Caki2 (cell line): ENCODE results near the gene VARS2. TPM values are rescaled to one million over a fixed set of nuclear protein-coding genes. Genes with fewer than 3 reads are reported as not detected.
"Not testable (repeated sequence)": the region's sequence is repeated elsewhere in the genome, so short reads cannot be mapped to it uniquely, and the experiment has no call there.

Source experiments
- DNase-seq: peaks from one replicate; pipeline ENCODE4 v3.0.0-alpha.2; 2015; ENCODE audit warnings: low read depth
- in situ Hi-C: cut with HindIII; loops from 2 replicates; pipeline ENCODE4 v1.10.0; 2016; ENCODE audit warnings: low sequenced_read_pairs, low pct_unique_long_range_greater_than_20kb, mixed read lengths
- total RNA-seq: library from RNA; depleted of rRNA; stranded (reverse); fragments of >200 nt; shearing (Covaris generic); gene quantifications from 2 replicates; pipeline ENCODE4 v1.2.3, GENCODE V29; 2014; ENCODE audit warnings: low replicate concordance

The VARS2 gene
- total RNA-seq, 1 experiment from 2014 or later, result 29.5 TPM

DNA sequence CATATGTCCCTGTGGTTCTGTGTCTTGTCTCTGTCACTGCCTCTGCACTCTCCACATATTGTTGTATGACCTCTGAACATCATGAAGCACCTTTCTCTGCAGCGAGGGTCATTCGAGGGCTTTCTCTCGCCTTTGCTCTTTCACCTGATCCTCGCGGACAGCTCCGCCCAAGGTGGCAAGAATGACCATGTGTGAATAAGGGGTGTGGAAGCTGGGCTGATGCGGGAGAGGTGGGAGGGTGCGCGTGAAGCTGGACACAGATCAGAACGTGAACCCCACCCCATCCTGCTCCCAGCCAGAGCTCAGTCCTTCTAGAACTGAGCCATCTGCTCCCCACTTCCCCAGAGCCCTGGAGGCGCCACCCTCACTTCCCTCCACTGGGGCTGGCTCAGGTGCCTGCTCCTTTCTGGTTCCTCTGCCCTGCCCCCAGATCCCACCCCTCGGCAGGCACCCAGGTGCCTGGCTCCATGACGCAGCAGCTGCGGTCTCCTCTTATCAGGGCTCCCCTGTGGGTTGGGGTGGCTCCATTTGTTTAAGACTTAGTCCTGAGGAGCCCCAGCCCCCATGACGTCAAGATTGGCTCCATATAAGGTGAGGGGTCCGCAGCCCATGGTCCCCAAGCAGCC, 26.4 kb downstream of the VARS2 start, which contains the start of gene MUCL3:
MUCL3 (plus strand) TSS at position 613 of the 626 bp plus-strand sequence. CDS start 27 bp downstream, outside the sequence.
- in situ Hi-C loops, result no loop called here
- no peak for DNase-seq

DNA sequence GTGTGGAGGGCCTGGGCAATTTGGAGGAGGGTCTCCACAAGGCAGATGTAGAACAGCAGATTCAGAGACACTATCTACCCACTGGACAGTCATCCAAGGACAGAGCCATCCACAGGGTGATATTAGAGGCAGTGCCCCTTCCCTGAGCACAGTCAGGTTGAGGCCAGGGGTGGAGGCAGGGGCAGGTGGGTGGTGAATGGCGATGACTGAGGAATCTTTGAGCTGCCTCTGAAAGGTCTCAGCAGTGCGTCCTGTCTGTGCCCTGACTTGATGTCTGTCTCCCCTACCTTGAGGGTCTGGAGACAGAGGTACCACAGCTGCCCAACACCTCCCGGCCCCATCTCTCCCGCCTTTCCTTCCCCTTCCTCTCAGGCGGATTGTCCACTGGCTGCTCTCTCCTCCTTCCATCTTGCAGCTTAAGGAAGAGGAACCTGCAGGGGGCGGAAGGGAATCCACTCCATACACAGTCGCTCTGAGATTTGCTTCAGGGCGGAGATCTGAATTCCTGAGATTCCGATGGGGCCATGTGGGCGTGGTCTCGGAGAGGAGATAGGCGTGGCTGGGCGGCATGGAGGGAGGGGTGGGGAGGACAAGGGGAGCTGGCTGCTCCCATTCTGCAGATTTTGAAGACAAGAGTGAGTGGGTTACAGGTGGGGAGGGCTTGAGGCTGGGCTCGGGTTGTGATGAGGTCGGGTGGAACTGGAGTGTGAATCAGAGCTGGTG, 28.5 kb downstream of the VARS2 start:
- in situ Hi-C loops, result no loop called here

DNA sequence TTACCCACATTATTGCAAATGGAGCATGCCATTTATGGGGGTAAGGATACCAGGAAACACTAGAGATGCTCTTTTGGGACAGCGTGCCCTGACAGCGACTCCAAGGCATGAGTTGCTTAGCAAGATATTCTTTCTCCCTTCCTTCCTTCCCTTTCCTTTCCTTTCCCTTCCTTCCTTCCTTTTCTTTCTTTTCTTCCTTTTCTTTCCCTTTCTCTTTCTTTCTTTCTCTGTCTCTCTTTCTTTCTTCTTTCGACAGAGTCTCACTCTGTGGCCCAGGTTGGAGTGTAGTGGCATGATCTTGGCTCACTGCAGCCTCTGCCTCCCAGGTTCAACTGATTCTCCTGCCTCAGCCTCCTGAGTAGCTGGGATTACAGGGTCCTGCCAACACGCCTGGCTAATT, 30.0 kb downstream of the VARS2 start:
- in situ Hi-C loops, result no loop called here

More for the DNA sequence above, 28.5 kb downstream of the VARS2 start:
- peak; percentile 84 for DNase-seq

DNA sequence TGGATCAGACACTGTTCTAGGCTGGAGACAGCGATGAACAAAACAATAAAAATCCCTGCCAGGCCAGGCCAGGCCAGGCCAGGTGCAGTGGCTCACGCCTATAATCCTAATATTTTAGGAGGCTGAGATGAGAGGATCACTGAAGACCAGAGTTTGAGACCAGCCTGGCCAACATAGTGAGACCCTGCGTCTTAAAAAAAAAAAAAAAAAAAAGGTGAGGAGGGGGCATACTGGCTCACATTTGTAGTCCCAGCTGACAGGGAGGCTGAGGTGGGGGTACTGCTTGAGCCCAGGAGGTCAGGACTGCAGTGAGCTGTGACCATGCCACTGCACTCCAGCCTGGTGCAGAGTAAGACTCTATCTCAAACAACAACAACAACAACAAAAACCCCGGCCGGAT, 31.2 kb downstream of the VARS2 start:
- in situ Hi-C loops, result no loop called here
- no peak for DNase-seq

More for the DNA sequence above, 30.0 kb downstream of the VARS2 start:
- DNase-seq, result no peak

DNA sequence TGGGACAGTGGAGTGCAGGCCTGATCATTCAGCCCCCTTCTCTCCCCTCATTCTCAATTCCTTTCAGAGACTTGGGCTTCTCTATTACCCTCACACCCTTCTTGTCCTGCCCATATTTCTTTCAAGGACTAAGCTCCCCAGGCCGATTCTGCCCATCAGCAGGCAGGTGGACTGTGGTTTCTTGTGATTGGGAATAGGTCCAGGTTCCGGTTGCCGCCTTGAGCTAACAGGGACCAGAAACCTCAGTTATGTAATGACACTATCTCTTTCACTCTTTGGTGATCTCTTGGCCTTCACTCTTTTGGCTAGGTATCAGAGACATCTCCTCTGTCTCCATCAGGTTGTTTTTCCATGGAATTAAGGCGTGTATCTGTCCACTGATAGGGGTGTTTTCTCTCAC, 33.2 kb downstream of the VARS2 start:
- DNase-seq, result no peak
- in situ Hi-C loops, result no loop called here

DNA sequence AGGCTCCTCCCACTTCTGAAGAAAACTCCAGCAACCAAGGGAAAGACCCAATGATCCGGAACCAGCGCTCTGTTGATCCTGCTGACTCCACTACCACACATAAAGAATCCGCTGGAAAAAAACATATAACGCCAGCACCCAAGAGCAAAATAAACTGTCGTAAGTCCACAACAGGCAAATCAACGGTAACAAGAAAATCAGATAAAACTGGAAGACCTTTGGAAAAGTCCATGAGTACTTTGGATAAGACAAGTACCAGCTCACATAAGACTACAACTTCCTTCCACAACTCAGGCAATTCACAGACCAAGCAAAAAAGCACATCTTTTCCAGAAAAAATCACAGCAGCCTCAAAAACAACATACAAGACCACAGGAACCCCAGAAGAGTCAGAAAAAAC, 34.8 kb downstream of the VARS2 start:
- DNase-seq, result no peak
- in situ Hi-C loops, result no loop called here

DNA sequence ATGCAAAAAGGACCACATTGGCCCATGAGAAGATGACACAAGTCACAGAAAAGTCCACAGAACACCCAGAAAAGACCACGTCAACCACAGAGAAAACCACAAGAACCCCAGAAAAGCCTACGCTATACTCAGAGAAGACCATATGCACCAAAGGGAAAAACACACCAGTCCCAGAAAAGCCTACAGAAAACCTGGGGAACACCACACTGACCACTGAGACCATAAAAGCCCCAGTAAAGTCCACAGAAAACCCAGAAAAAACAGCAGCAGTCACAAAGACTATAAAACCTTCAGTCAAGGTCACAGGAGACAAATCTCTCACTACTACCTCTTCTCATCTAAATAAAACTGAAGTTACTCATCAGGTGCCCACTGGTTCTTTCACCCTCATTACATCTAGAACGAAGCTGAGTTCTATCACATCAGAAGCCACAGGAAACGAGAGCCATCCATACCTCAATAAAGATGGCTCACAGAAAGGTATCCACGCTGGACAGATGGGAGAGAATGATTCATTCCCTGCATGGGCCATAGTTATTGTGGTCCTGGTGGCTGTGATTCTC, 38.0 kb downstream of the VARS2 start:
- in situ Hi-C loops, result no loop called here
- no peak for DNase-seq

DNA sequence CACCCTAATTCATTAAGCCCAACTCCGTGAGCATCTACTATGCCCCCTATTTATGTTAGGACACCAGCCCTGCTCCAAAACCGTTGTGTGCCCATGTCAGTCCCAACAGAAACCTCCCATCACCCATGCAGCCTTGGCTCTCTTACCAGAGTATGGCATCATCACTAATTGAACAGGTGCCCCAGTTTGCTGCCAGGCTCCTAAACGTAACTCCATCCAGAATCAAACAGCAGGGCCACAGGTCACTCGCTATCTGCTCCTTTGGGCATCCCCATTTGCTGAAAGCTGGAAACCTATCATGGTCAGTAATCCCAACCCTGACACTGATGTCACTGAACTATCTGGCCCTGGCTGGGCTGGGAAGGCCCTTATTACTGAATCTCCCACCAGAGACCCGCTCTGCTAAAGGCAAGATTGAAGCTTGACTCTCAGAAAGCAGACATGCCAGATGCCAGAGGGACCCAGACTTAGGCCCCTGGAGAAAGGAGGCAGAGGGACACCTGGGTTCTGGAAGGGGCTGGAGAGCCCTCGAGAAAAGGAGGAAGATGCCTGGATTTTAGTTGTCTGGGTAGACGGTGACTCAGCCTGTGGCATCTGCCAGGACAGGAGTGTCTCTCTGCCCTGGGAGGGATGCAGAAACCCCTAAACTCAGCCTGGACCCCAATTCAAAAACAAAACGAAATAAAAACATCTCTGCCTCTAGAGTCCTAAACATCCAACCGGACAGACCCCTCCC, 40.8 kb downstream of the VARS2 start:
- DNase-seq, result no peak
- in situ Hi-C loops, result no loop called here

DNA sequence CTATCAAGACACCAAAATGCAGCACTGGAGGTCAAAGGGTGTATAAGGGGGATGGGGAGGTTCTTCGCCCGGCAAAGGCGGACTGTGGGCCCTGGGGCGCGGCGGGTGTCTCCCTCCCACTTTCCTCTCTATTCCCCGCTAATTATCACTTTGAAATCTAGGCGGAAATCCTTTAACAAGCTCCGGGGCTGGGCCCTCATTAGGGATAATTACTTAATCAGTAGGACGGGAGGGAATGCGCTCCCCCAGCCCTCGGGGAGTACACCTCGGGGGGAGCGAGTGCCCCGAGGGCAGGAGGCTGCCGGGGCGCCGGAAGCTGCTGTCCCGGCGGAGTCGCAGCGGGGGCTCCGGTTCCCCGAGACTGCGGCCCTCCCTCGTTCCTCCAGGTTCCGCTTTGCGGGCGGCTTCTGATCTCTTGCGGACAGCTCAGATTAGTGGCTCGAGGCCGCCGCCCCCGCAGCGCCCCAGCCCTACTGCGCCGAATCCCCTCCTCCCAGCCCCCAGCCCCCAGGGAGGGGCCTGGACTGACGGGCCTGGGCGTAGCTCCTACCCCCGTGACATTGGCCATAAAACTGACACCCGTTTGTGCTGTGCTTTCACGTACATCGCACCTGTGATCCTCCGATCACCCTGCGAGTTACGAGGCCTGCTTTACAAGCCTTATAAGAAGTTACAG, 41.5 kb downstream of the VARS2 start:
- no peak for DNase-seq
- in situ Hi-C loops, result no loop called here

DNA sequence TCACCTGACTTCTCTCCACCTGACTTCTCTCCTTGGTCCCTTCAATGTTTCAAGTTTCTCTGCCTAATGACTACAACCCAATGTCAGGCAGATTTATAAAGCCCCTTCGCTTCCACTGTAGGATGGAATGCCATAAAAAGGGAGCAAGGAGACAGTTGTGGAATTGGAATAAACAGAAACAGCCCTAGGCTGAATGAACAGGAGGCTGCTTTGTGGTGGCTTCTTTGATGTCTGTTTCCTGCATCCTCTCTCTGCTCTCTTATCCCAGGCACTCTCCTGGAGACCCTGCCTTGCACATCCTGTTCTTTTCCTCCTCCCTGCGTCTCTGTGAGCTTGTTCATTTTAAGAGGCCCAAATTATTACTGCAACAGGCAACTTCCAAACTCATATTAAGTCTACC, 43.7 kb downstream of the VARS2 start:
- in situ Hi-C loops, result no loop called here
- no peak for DNase-seq

DNA sequence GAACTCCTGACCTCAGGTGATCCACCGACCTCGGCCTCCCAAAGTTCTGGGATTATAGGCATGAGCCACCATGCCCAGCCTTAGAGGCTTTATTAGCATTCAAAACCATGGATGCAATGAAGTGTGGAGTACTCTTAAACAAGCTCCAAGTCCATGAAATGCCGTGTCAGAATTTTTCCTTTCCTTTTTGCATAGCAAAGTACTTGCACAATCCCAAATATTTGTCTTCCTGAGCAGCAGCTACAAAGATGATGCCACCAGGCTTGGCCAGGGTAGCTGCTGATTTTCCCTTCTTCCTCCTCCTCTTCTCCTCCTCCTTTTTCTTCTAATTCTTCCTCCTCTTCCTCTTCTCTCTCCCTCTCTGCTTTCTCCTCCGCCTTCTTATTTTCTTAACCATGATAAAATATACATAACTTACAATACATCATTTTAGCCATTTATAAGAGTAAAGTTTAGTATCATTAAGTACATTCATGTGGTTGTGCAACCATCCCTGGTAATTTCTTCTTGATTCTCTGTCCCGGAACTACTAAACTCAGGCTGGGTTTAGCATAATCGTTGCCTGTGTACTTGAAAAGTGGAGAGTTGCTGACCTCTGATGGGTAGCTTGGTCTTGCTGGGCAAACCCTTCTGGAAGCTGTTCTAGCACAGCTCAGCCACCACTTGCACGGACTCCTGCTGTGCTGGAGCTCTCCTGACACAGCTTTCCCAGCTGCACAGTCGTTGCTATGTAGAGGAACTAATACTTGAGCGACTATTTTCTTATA, 47.1 kb downstream of the VARS2 start:
- in situ Hi-C loops, result no loop called here
- DNase-seq, result no peak

DNA sequence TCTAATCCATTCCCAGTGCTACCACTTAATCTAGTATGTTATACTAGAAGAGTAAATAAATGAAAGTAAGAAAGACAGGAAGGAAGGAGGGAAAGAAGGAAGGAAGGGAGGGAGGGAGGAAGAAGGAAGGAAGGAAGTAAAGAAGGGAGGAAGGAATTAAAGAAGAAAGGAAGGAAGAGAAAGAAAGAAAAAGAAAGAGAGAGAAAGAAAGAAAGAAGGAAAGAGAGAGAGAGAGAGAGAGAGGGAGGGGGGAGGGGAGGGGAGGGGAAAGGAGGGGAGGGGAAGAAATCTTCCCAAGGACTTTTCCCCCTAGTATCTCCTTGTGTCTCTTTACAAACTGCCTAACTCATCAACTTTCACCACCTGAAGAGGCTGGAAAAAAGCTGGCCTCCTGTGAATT, 48.7 kb downstream of the VARS2 start:
- DNase-seq, result no peak
- in situ Hi-C loops, result no loop called here

DNA sequence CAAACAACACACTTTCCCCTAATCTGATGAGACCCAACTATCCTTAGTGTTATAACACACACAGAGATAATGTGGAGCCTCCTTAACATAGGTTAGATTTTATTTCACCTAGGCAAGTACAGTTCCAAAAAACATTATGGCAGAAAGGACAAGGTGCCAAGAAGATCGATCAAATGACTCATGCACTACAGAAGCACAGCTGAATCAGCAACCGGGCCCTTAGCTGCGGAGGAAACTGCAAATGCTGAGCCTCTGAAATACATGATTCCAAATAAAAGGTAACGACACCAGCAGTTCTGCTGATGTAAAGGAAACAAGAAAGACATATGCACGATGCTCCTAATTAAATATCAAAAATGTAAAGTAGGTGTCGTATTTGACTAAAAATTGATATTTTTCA, 49.6 kb downstream of the VARS2 start:
- DNase-seq, result no peak
- in situ Hi-C loops, result no loop called here

DNA sequence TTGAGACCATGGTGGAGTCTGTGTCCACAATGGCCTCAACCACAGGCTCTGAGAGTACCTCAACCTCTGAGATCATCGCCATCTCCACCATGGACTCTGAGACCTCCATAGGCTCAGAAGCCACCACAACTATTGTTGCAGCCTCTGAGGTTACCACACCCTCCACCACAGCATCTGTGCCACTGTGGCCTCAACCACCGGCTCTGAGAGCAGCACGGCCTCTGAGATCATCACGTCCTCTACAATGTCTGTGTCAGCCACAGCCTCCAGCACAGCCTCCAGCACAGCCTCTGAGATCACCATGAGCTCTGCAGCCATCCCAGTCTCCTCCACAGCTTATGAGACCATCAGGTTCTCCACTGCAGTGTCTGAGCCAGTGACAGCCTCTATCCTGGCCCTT, 50.0 kb downstream of the VARS2 start:
- DNase-seq, result no peak
- in situ Hi-C loops, result no loop called here

DNA sequence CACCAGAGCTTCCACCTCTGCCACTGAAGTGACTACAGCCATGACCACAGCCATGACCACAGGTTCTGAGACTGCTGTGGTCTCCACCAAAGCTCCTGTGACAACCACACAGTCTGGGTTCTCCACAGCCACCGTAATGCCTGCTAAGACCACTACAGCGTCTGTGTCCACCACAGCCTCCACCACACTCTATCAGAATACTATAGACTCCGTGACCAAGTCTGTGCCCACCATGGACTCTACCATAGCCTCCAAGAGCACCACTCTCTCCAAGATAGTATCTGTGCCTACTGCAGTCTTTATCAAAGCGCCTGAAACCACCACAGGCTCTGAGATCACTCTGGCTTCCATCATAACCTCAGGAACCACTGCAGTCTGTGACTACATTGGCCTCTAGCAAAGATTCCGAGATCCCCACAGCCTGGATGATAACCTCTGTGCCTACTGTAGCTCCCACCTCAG, 51.1 kb downstream of the VARS2 start:
- no peak for DNase-seq
- in situ Hi-C loops, result no loop called here

DNA sequence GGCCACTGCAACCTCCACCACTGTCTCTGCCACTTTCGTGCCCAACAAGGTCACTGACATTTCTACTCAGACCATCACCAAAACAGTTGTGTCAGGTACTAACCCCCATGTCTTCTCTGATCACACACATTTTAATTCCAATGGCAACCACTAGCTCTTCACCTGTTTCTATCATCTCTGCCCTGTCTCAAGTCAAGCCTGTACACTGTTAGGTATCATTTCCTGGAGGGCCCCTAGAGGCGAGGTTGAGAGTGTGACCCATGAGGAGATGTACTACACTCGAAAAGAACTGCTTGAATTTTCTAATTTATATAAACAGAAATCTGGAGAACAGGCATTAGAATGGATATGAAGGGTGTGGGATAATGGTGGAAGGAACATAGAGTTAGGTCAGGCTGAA, 52.1 kb downstream of the VARS2 start:
- DNase-seq, result no peak
- in situ Hi-C loops, result no loop called here

DNA sequence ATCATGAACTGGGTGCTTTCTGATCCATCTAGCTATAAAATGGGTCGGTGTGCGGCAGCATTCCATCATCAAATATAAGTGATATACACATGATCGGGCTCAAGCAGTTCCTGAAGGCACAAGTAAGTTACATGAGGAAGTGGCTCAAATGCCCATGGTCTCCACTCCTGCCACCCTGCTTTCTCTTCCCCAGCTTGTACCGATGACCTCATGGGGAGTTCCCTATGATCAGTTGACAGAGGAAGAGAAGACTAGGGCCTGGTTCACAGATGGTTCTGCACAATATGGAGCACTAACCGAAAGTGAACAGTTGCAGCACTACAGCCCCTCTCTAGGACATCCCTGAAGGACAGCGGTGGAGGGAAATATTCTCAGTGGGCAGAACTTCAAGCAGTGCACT, 55.1 kb downstream of the VARS2 start:
- DNase-seq, in situ Hi-C loops: not testable (repeated sequence)

DNA sequence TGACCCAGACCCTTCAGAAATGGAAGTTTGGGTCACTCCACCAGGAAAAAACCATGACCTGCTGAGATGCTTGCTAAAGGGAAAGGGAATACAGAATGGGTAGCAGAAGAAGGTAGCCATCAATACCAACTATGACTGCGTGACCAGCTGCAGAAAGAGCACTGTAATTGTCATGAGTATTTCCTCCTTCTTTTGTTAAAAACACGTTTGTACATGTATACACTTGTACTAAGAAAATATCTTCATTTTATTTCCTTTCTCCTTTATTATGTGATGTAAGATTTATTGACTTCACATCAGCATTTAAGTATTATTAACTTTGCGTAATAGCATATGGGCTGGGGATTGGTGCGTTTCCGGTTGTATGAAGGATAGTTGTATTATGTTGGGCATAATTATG, 56.9 kb downstream of the VARS2 start:
- in situ Hi-C loops, result no loop called here
- DNase-seq, result no peak
